MG63 (cell line): ENCODE measurements around the gene CLCC1. TPM values are rescaled to one million over a fixed set of nuclear protein-coding genes. Genes with fewer than 3 reads are reported as not detected.
"Not testable (repeated sequence)": the region's sequence is repeated elsewhere in the genome, so short reads cannot be mapped to it uniquely, and the experiment has no call there.

Experiments
- DNase-seq: peaks from one replicate; pipeline ENCODE4 v3.0.0-alpha.2; 2020
- H3K27me3 ChIP-seq: fragments of 250-450 bp; sonication (Bioruptor Pico); 2 replicates; pipeline ENCODE4 v1.5.1; 2020; ENCODE audit warnings: mild to moderate bottlenecking, moderate library complexity
- H3K36me3 ChIP-seq: fragments of 250-450 bp; sonication (Bioruptor Pico); 2 replicates; pipeline ENCODE4 v1.5.1; 2020; ENCODE audit warnings: mild to moderate bottlenecking, moderate library complexity
- H3K4me3 ChIP-seq: fragments of 250-450 bp; sonication (Bioruptor Pico); 2 replicates; pipeline ENCODE4 v1.5.1; 2020; ENCODE audit warnings: mild to moderate bottlenecking, moderate library complexity
- H3K9me3 ChIP-seq: fragments of 250-450 bp; sonication (Bioruptor Pico); 2 replicates; pipeline ENCODE4 v1.5.1; 2020; ENCODE audit warnings: mild to moderate bottlenecking, moderate library complexity
- total RNA-seq: library from RNA; depleted of rRNA; stranded (reverse); fragments of >200 nt; shearing (Covaris generic); gene quantifications from 2 replicates; pipeline ENCODE4 v1.2.3, GENCODE V29; 2014; ENCODE audit warnings: low replicate concordance; rRNA removed

Gene CLCC1, protein sequence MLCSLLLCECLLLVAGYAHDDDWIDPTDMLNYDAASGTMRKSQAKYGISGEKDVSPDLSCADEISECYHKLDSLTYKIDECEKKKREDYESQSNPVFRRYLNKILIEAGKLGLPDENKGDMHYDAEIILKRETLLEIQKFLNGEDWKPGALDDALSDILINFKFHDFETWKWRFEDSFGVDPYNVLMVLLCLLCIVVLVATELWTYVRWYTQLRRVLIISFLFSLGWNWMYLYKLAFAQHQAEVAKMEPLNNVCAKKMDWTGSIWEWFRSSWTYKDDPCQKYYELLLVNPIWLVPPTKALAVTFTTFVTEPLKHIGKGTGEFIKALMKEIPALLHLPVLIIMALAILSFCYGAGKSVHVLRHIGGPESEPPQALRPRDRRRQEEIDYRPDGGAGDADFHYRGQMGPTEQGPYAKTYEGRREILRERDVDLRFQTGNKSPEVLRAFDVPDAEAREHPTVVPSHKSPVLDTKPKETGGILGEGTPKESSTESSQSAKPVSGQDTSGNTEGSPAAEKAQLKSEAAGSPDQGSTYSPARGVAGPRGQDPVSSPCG
- 58.3 and 76.3 TPM in 2 replicates for total RNA-seq

DNA sequence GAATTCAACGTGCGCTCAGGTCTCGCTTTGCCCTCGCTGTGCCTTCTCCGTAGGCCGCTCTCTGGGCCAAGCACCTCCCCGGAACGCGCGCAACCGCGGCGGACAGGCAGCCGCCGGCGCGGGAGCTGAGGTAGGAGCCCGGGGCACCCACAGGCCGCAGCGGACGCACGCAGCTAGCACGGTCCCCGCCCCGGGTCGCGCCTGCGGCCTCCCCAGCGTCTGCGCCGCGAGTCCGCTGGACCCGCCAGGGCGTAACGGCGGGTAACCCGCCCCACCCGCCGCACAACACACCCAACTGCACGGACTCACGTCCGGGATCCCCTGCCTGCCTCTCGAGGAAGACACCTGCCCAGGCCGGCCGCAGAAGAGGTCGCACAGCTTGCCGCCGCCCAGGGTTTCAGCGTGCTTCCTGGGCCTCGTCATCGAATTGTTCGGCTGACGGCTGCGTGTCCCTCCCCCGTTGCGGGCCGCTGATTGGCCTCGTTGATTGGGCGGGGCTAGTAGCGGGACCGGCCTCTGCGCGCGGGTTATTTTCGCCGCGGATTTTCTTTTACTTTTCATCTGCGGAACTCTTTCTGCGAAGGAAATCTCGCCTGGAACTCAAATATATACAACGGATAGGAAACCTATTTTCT, at the start of gene CLCC1:
Gene CLCC1 (minus strand): TSS at position 433 of the 635 bp plus-strand sequence. CDS start 13,047 bp downstream, outside the sequence.
- peak within 1 kb of the TSS; percentile 77 for H3K4me3 ChIP-seq
- peaks cover 39% of the 10 kb centered on the region for H3K36me3 ChIP-seq
- no peaks in the 10 kb centered on the region for H3K9me3 ChIP-seq
- no peaks in the 10 kb centered on the region for H3K27me3 ChIP-seq
- DNase-seq = peak; percentile 99

DNA sequence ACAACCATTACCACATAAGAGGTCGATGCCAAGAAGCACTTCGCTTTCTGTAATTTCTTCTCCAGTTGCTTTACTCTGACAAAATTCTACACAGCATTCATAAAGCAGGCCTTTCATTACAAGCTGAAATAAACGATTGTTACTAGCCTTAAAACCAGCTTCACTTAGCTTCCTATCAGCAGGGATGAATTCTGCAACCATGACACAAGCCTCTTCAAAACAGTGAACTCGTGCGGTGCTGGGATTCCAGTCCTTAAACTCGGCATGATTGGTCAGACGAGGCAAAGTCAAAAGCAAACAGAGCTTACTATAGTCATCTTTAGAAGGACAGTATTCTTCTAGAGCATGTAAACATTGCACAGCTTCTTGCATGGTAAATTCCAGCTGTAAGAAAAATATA, 48.1 kb upstream of the CLCC1 start:
- Histone ChIP-seq H3K4me3 (no peak overlapping the region), H3K36me3 (peaks cover 41% of the 10 kb centered on the region), H3K27me3 (no peaks in the 10 kb centered on the region), H3K9me3 (no peaks in the 10 kb centered on the region)
- no peak for DNase-seq

DNA sequence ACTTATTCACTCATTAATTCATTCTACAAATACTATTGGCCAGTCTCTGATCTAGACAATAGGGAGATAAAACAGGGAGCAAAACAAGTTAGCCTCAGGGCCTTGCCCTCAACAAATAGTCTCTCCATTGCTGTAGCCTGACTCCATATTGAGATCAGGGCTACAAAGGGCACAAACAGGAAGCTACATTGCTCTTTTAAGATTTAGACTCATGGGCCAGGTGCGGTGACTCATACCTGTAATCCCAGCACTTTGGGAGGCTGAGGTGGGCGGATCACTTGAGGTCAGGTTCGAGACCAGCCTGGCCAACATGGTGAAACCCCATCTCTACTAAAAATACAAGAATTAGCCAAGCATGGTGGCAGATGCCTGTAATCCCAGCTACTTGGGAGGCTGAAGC, 33.3 kb upstream of the CLCC1 start:
- DNase-seq = peak; percentile 16
- Histone ChIP-seq H3K9me3 (peaks cover 14% of the 10 kb centered on the region), H3K36me3 (peaks cover 70% of the 10 kb centered on the region)
- not testable (repeated sequence) for H3K4me3 ChIP-seq, H3K27me3 ChIP-seq

DNA sequence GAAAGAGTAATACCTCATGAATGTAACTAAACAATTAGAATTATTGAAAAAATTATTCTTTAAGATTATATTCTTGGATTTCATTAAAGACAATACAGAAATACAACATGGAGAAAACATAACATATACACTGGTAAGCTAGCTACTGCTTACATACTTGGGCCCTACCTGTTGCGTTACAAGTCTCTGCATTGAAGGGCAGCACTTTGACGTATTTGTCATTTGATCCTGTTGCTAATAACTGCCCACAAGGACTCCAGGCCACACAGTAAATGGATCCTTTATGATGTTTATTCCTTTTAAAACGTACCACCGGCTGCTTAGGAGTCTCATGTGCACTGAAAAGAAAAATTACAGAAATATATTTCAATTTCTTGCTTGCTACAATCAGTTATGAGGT, 19.8 kb upstream of the CLCC1 start:
- no peaks in the 10 kb centered on the region for H3K27me3 ChIP-seq
- DNase-seq = no peak
- H3K9me3 ChIP-seq = no peaks in the 10 kb centered on the region
- peaks cover 52% of the 10 kb centered on the region for H3K36me3 ChIP-seq
- no peak overlapping the region for H3K4me3 ChIP-seq

DNA sequence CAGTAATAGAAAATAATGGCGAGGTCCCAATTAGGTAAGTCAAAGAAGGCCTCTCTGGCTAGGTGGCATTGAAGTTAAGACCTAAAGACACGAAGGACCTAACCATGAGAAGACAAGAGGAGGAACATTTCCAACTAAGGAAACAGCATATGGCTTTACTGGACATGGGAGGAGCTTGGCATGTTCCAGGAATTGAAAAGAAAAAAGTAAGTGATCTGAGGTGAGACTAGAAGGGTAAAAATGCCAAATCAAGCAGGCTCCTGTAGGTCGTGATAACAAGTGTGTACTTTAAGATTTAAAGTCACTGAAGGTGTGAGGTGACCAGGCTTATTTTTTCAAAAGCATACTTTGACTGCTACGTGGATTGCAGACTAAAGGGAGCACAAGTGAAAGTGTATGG, 13.4 kb upstream of the CLCC1 start:
- no peaks in the 10 kb centered on the region for H3K27me3 ChIP-seq
- H3K4me3 ChIP-seq = no peak overlapping the region
- no peaks in the 10 kb centered on the region for H3K9me3 ChIP-seq
- H3K36me3 ChIP-seq = peaks cover 50% of the 10 kb centered on the region
- DNase-seq = no peak

DNA sequence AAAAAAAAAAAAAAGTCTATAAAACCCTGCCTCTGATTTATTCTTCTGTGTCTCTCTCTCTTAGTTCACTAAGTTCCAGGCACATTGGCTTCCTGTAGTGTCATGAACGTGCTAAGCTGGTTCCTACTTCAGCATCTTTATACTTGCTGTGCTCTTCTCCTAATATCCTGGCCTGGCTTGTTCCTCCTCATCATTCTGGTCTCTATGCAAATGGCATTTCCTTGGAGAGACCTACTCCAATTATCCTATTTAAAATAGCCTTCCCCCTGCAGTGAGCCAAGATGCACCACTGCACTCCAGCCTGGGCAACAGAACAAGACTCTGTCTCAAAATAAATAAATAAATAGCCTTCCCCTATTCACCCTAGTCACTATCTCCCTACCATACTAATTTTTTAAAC, 9.7 kb upstream of the CLCC1 start:
- Histone ChIP-seq H3K4me3 (no peak overlapping the region), H3K27me3 (no peaks in the 10 kb centered on the region), H3K36me3 (peaks cover 52% of the 10 kb centered on the region), H3K9me3 (peaks cover 2% of the 10 kb centered on the region)
- DNase-seq = no peak

DNA sequence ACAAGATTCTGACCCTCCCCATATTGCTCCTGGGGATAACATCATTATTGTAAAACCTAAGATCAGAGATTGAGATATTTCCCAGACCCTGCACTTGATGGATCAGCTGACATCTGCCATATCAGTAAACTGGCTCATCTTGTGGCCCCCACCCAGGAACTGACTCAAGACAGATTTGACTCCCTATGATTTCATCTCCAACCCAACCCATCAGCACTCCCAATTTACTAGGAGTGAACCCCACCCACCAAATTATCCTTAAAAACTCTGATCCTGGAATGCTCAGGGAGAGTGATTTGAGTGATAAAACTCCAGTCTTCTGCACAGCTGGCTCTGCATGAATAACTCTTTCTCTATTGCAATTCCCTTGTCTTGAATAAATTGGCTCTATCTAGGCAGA, 6.1 kb upstream of the CLCC1 start:
- no peak for DNase-seq
- Histone ChIP-seq H3K36me3 (peaks cover 33% of the 10 kb centered on the region), H3K27me3 (no peaks in the 10 kb centered on the region), H3K9me3 (peaks cover 2% of the 10 kb centered on the region), H3K4me3 (no peak overlapping the region)

DNA sequence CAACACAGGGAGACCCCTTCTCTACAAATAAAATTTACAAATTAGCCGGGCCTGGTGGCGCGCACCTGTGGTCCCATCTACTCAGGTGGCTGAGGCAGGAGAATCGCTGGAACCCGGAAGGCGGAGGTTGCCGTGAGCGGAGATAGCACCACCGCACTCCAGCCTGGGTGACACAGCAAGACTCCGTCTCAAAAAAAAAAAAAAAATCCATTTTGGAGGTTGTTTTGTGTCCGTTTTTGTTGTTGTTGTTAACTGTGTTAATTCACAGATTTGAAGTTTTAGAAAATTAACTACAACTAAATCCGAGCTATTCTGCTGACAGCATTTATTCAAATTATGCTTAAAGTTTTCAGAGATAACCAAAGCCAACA, 618 bp downstream of the CLCC1 start:
- Histone ChIP-seq H3K27me3 (no peaks in the 10 kb centered on the region), H3K36me3 (peaks cover 38% of the 10 kb centered on the region), H3K9me3 (no peaks in the 10 kb centered on the region), H3K4me3 (peak overlapping the region; percentile 77)
- peak; percentile 47 for DNase-seq

DNA sequence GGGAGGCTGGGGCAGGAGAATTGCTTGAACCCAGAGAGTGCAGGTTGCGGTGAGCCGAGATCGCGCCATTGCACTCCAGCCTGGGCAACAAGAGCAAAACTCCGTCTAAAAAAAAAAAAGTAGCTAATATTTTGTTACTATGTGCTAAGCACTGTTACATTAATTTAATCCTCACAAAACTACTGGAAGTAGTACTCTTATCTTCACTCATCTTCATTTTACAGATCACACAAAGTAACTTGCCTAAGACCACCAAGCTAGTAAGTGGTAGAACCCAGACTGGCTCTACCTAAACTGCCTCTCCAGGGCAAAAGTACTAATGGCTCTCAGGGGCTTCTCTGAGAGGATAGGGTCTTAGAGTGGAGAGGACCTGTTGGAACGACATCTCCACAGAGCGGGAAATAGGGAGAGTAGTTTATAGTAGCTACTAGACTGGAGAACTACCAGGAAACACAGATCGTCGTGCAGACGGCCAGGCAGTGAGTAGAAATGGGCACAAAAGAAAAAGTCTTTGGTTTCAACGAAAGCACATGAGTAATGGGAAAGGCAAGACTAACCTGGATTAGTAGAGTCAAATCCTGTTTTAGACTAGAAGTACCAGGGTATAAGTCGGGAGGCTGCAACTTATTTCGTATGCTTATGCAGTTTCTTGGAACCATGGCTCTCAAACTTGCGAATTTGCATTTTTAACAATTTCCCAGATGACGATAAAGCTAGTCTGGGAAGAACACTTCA, 1.4 kb downstream of the CLCC1 start:
- peak overlapping the region; percentile 77 for H3K4me3 ChIP-seq
- H3K9me3 ChIP-seq = no peaks in the 10 kb centered on the region
- peaks cover 45% of the 10 kb centered on the region for H3K36me3 ChIP-seq
- no peak for DNase-seq
- H3K27me3 ChIP-seq = no peaks in the 10 kb centered on the region

DNA sequence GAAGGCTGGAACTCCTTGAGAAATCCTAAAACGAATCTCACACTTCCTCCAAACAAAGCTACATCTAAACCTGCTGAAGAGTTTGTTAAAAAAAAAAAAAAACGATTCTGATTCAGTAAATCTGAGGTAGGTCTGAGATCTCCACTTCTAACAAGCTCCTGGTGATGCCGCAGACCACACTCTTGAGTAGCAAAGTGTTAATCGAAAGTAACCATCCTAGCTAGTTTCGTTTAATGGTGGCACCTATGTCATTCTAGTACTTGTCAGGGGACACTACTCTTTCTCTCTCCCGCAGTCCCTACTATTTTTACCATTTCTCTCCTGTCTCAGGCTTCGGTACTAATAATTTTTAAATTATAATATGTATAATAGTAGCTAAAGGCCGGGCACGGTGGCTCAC, 2.1 kb downstream of the CLCC1 start:
- no peak for DNase-seq
- Histone ChIP-seq H3K9me3 (no peaks in the 10 kb centered on the region), H3K4me3 (no peak overlapping the region), H3K27me3 (no peaks in the 10 kb centered on the region), H3K36me3 (peaks cover 49% of the 10 kb centered on the region)

DNA sequence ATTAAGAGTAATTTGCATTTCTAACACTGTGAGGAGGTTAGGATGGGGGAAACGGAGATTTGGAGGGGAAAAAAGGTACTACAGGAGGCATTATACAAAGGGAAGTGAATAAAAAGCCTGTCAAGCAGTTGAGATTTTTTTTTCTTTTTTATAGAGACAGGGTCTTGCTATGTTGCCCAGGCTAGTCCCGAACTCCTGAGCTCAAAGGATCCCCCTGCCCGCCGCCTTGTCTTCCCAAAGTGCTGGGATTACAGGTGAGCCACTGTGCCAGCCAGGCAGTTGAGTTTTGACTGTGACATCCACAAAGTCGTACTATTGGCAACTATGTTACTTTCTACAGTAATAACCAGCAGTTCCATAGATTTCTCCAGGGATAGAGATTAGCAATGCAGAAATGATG, 2.6 kb downstream of the CLCC1 start:
- no peak for DNase-seq
- no peak overlapping the region for H3K4me3 ChIP-seq
- H3K9me3 ChIP-seq = no peaks in the 10 kb centered on the region
- H3K27me3 ChIP-seq = no peaks in the 10 kb centered on the region
- H3K36me3 ChIP-seq = peaks cover 52% of the 10 kb centered on the region

DNA sequence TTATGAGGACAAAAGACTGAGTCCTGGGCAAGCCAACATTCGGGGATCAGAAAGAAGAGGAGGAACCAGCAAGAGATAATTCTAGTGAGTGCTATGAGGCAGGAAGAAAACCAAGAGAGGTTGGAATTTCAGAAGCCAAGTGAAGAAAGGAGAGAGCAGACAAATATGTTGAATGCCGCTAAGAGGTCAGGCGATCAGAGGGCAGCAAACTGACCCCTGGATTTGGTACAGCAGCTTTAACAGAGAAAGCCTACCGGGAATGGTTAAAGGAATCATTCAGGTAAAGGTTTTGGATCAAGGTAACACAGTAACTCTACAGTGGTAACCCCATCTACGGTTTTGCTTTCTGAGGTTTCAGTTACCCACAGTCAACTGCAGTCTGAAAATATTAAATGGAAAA, 5.4 kb downstream of the CLCC1 start:
- DNase-seq = no peak
- peaks cover 78% of the 10 kb centered on the region for H3K36me3 ChIP-seq
- H3K9me3 ChIP-seq = no peaks in the 10 kb centered on the region
- H3K4me3 ChIP-seq = no peak overlapping the region
- H3K27me3 ChIP-seq = no peaks in the 10 kb centered on the region

DNA sequence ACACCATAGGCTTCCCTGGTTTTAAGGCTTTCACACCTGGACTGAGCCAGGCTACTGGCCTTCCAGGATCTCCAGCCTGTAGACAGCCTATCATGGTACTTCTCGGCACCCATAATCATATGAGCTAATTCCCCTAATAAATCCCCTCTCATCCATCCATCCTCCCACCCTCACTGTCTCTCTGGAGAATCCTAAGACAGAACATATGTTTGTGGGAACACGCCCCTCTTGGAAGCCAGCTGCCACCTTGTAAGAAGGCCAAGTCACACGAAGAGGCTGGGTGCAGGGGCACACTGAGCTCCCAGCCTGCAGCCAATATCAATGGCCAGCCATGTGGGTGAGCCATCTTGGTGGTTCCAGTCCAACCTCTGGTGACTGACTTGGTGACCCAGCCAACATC, 7.4 kb downstream of the CLCC1 start:
- Histone ChIP-seq H3K27me3 (no peaks in the 10 kb centered on the region), H3K36me3 (peaks cover 74% of the 10 kb centered on the region), H3K4me3 (no peak overlapping the region), H3K9me3 (no peaks in the 10 kb centered on the region)
- DNase-seq = no peak

DNA sequence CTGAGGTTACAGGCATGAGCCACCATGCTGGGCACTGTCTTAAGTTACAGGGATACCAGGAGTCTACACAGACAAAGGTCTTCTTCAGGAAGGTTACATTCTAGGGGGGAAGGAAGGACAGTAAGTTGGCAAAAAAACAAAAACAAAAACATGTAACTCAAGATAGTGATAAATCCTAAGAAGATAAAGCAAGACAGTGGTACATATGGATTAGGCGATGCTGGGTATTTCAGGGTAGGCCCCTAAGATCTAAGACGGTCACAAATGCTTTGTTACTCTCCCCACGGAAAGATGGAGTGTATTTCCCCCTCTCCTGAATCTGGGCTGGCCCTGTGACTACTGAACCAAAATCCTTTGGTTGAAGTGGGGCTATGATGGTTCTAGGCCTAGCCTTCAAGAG, 8.2 kb downstream of the CLCC1 start:
- no peaks in the 10 kb centered on the region for H3K27me3 ChIP-seq
- DNase-seq = no peak
- H3K36me3 ChIP-seq = peaks cover 68% of the 10 kb centered on the region
- no peak overlapping the region for H3K4me3 ChIP-seq
- no peaks in the 10 kb centered on the region for H3K9me3 ChIP-seq

DNA sequence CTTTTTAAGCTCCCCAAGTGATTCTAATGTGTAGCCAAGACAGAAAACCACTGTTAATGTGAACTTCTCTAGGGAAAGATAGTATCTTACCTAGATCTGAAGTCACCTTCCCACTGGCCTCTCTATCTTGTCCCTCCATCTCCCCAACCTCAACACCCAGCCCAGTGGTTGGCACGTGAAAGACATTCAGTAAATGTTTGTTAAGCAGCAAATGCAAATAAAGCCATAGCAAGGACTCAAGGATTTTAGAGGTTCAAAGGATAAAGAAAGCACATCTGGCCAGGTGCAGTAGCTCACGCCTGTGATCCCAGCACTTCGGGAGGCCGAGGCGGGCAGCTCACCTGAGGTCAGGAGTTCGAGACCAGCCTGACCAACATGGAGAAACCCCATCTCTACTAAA, 9.8 kb downstream of the CLCC1 start:
- Histone ChIP-seq H3K27me3 (no peaks in the 10 kb centered on the region), H3K36me3 (peaks cover 63% of the 10 kb centered on the region), H3K9me3 (no peaks in the 10 kb centered on the region), H3K4me3 (no peak overlapping the region)
- DNase-seq = no peak

DNA sequence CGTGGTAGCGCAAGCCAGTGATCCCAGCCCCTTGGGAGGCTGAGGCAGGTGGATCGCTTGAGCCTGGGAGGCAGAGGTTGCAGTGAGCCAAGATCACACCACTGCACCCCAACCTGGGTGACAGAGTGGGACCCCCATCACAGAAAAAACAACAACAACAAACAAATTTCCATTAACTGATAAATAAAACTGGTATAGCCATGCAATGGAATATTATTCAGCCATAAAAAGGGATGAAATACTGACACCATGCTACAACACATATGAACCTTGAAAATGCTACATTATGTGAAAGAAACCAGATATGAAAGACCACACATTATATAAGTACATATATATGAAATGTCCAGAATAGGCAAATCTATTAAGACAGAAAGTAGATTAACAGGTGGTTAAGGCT, 12.0 kb downstream of the CLCC1 start:
- Histone ChIP-seq H3K4me3 (no peak overlapping the region), H3K36me3 (peaks cover 60% of the 10 kb centered on the region), H3K9me3 (no peaks in the 10 kb centered on the region), H3K27me3 (no peaks in the 10 kb centered on the region)
- no peak for DNase-seq

DNA sequence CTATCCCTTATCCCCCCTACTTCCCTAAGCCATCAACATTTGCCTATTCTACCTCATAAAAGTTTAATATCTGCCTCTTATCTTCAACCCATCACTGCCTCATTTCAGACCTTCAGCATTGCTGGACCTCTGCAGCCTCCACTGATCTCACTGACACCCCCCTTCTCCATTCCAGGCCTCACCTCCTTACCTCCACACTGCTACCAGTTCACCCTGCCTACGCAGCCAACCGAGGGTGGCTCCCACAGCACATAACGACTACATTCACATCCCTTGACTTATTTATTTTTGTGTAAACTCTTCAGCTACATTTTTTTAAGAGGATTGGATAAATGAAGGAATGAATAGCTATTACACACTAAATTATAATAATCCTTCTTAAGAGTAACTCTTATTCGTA, 14.2 kb downstream of the CLCC1 start:
- Histone ChIP-seq H3K9me3 (no peaks in the 10 kb centered on the region), H3K27me3 (no peaks in the 10 kb centered on the region), H3K36me3 (peaks cover 51% of the 10 kb centered on the region), H3K4me3 (no peak overlapping the region)
- DNase-seq = no peak
